ENCODE results near the gene GOLIM4. TPM values are rescaled to one million over a fixed set of nuclear protein-coding genes. Genes with fewer than 3 reads are reported as not detected.

GOLIM4 gene
- total and polyA plus RNA-seq, 2 experiments from 2014 or later = 45.3 to 67.2 TPM

GRCh38 chr3:168121184-168122017, 25.7 kb upstream of the GOLIM4 start:
- Histone ChIP-seq H3K36me3 (replicated peaks; ENCODE audit: insufficient read depth, low read depth) (no peaks in the 10 kb centered on the region), H3K4me2 (no peak overlapping the region), H3K79me2 (no peaks in the 10 kb centered on the region), H3K9me2 (replicated peaks; ENCODE audit: insufficient read depth) (no peaks in the 10 kb centered on the region), H3K4me1 (ENCODE audit: insufficient read depth) (peaks cover 14% of the 10 kb centered on the region), H3K4me3 (no peak overlapping the region), H3K27ac (no peak overlapping the region), H3K9me3 (ENCODE audit: low read depth) (no peaks in the 10 kb centered on the region), H3K27me3 (no peaks in the 10 kb centered on the region), H2AFZ (no peak overlapping the region), H4K20me1 (ENCODE audit: insufficient read depth, poor library complexity, severe bottlenecking) (no peaks in the 10 kb centered on the region)
- TF ChIP-seq EZH2 (IDR thresholded peaks at IDR 0.05; ENCODE audit: borderline replicate concordance) (no peak), EZH2phosphoT487 (IDR thresholded peaks at IDR 0.05; ENCODE audit: low read depth, severe bottlenecking, unreplicated experiment) (no peak), CTCF (IDR thresholded peaks at IDR 0.05; ENCODE audit: poor library complexity) (no peak)
- no peak for DNase-seq (ENCODE audit: low spot score)
- WGBS (ENCODE audit: low lambda C conversion rate, missing lambda C conversion rate) = 80% methylated on average over 4 of the region's 4 CpGs

GRCh38 chr3:168117853-168118313, 22.2 kb upstream of the GOLIM4 start:
- Histone ChIP-seq H3K79me2 (no peaks in the 10 kb centered on the region), H3K27me3 (no peaks in the 10 kb centered on the region), H3K4me1 (ENCODE audit: insufficient read depth) (peaks cover 14% of the 10 kb centered on the region), H3K9me2 (replicated peaks; ENCODE audit: insufficient read depth) (no peaks in the 10 kb centered on the region), H3K36me3 (replicated peaks; ENCODE audit: insufficient read depth, low read depth) (no peaks in the 10 kb centered on the region), H3K4me3 (no peak overlapping the region), H3K9me3 (ENCODE audit: low read depth) (no peaks in the 10 kb centered on the region), H3K27ac (peak overlapping the region; percentile 5), H2AFZ (peak overlapping the region; percentile 20), H3K4me2 (no peak overlapping the region), H4K20me1 (ENCODE audit: insufficient read depth, poor library complexity, severe bottlenecking) (no peaks in the 10 kb centered on the region)
- DNase-seq (ENCODE audit: low spot score) = peak; percentile 26
- 49% methylated on average over 2 of the region's 2 CpGs for WGBS (ENCODE audit: low lambda C conversion rate, missing lambda C conversion rate)
- TF ChIP-seq EZH2 (IDR thresholded peaks at IDR 0.05; ENCODE audit: borderline replicate concordance) (no peak), CTCF (IDR thresholded peaks at IDR 0.05; ENCODE audit: poor library complexity) (no peak), EZH2phosphoT487 (IDR thresholded peaks at IDR 0.05; ENCODE audit: low read depth, severe bottlenecking, unreplicated experiment) (no peak)

- H3K4me3 ChIP-seq = no peak overlapping the region
- no peaks in the 10 kb centered on the region for H4K20me1 ChIP-seq (ENCODE audit: insufficient read depth, poor library complexity, severe bottlenecking)
- TF ChIP-seq EZH2phosphoT487 (IDR thresholded peaks at IDR 0.05; ENCODE audit: low read depth, severe bottlenecking, unreplicated experiment) (no peak), EZH2 (IDR thresholded peaks at IDR 0.05; ENCODE audit: borderline replicate concordance) (no peak), CTCF (IDR thresholded peaks at IDR 0.05; ENCODE audit: poor library complexity) (no peak)
- whole genome bisulfite sequencing (ENCODE audit: low lambda C conversion rate, missing lambda C conversion rate) = 52% methylated on average over 3 of the region's 3 CpGs
- H2AFZ ChIP-seq = peak overlapping the region; percentile 20
- no peaks in the 10 kb centered on the region for H3K27me3 ChIP-seq
- no peaks in the 10 kb centered on the region for H3K9me3 ChIP-seq (ENCODE audit: low read depth)
- peak overlapping the region; percentile 5 for H3K27ac ChIP-seq
- H3K9me2 ChIP-seq (replicated peaks; ENCODE audit: insufficient read depth) = no peaks in the 10 kb centered on the region
- DNase-seq (ENCODE audit: low spot score) = no peak
- H3K4me1 ChIP-seq (ENCODE audit: insufficient read depth) = peaks cover 14% of the 10 kb centered on the region
- no peaks in the 10 kb centered on the region for H3K79me2 ChIP-seq
- H3K36me3 ChIP-seq (replicated peaks; ENCODE audit: insufficient read depth, low read depth) = no peaks in the 10 kb centered on the region
- H3K4me2 ChIP-seq = no peak overlapping the region
These were observed 21.3 kb upstream of the GOLIM4 start for GRCh38 chr3:168117059-168117458.
